K562 (cell line): ENCODE data around the gene ZNF618. TPM values are rescaled to one million over a fixed set of nuclear protein-coding genes. Genes with fewer than 3 reads are reported as not detected.

Experiments used
- ATAC-seq: fragments of 200-7000 bp; cut with Tn5 transposase; 3 replicates; pipeline ENCODE4 v1.9.1; 2020; ENCODE audit warnings: moderate library complexity
- BruUV-seq: library from RNA; stranded (reverse); fragments of 400-500 nt; replicated peaks from 2 replicates; lab custom pipeline; 2021; lab: Mats Ljungman, UMichigan
- CTCF ChIA-PET: fragments of 300-600 bp; formaldehyde crosslinking; extraction: SDS; loops from one replicate; lab custom pipeline; 2021; ENCODE audit warnings: low intra/inter-chr PET ratio; lab: Yijun Ruan, JAX
- POLR2A ChIA-PET: fragments of 300-600, 350-650 bp; sonication (Branson Sonifier 250); formaldehyde crosslinking; extraction: SDS; loops from one replicate; lab custom pipeline; 2021; ENCODE audit warnings: antibody characterized with exemption, inconsistent platforms; lab: Yijun Ruan, JAX
- DNase-seq, 4 experiments: peaks; one replicate each; pipeline versions ENCODE4 v3.0.0 to v3.0.0-alpha.2; 2011 to 2018; ENCODE audit warnings: low spot score in 3 of 4, mixed read lengths in 3 of 4; ENCODE audit errors: extremely low read depth in 1 of 4
- FAIRE-seq: peaks from 2 replicates; lab custom pipeline; 2011; peaks lifted over from hg19 to GRCh38; lab: Jason Lieb, UNC
- H2AFZ ChIP-seq: 2 replicates; pipeline ENCODE4 v1.6.0; 2011; ENCODE audit warnings: low read depth, low read length, control low read depth, inconsistent platforms
- H3K27ac ChIP-seq: fragments of 200-600 bp; 3 replicates; pipeline ENCODE4 v1.8.0; 2011; ENCODE audit warnings: low read depth, mild to moderate bottlenecking, control low read depth, inconsistent platforms, low read length, moderate library complexity, mixed read lengths; ENCODE audit errors: extremely low read depth
- H3K27me3 ChIP-seq, 2 experiments: fragments of 300-600 bp in 1 of 2; 2 replicates in 1 of 2; 3 replicates in 1 of 2; pipeline versions ENCODE4 v1.6.0 to v1.8.0; 2011; ENCODE audit warnings: inconsistent platforms in 2 of 2, low read length in 2 of 2, mild to moderate bottlenecking in 1 of 2, mixed read lengths in 1 of 2, moderate library complexity in 1 of 2; ENCODE audit not compliant: control insufficient read depth in 2 of 2, insufficient read depth in 2 of 2
- H3K36me3 ChIP-seq: fragments of 300-600 bp; 3 replicates; pipeline ENCODE4 v1.8.0; 2011; ENCODE audit warnings: mild to moderate bottlenecking, low read length, inconsistent platforms; ENCODE audit not compliant: control insufficient read depth, insufficient read depth
- H3K4me1 ChIP-seq, 2 experiments: fragments of 200-600 bp in 1 of 2; replicated peaks in 1 of 2; 2 replicates in 1 of 2; 3 replicates in 1 of 2; pipeline versions ENCODE4 v1.5.1 to v1.8.0; 2011; ENCODE audit warnings: inconsistent platforms in 2 of 2, low read length in 2 of 2, mild to moderate bottlenecking in 1 of 2, mixed read lengths in 1 of 2, moderate library complexity in 1 of 2; ENCODE audit not compliant: control insufficient read depth in 2 of 2, insufficient read depth in 2 of 2
- H3K4me2 ChIP-seq: 2 replicates; pipeline ENCODE4 v1.6.1; 2011; ENCODE audit warnings: low read length, control low read depth, inconsistent platforms, mixed read lengths; ENCODE audit not compliant: insufficient read depth
- H3K4me3 ChIP-seq: fragments of 200-600 bp; sonication (generic), shearing (Covaris generic); 2 replicates; pipeline ENCODE4 v1.5.1; 2016; ENCODE audit warnings: control low read depth, inconsistent platforms
- H3K79me2 ChIP-seq: fragments of 200-600 bp; 3 replicates; pipeline ENCODE4 v1.8.0; 2011; ENCODE audit warnings: low read length, inconsistent platforms; ENCODE audit not compliant: control insufficient read depth, insufficient read depth
- H3K9ac ChIP-seq, 2 experiments: 2 replicates each; pipeline versions ENCODE4 v1.6.0 to v1.6.1; 2011; ENCODE audit warnings: low read depth in 2 of 2, low read length in 2 of 2, control low read depth in 1 of 2, inconsistent platforms in 1 of 2, mild to moderate bottlenecking in 1 of 2, mixed read lengths in 1 of 2; ENCODE audit not compliant: insufficient read depth in 1 of 2
- H3K9me1 ChIP-seq: one replicate; pipeline ENCODE4 v1.6.0; 2011; ENCODE audit warnings: inconsistent platforms, mild to moderate bottlenecking, low read length, moderate library complexity; ENCODE audit not compliant: control insufficient read depth, insufficient read depth
- H3K9me3 ChIP-seq: replicated peaks from 2 replicates; pipeline ENCODE4 v1.5.1; 2011; ENCODE audit warnings: low read depth, low read length, inconsistent platforms; ENCODE audit not compliant: control insufficient read depth, insufficient read depth
- H4K20me1 ChIP-seq: replicated peaks from 2 replicates; pipeline ENCODE4 v1.6.1; 2011; ENCODE audit warnings: low read length, inconsistent platforms, mixed read lengths; ENCODE audit not compliant: control insufficient read depth, insufficient read depth
- ETS2 ChIP-seq: IDR thresholded peaks from 2 replicates; pipeline ENCODE4 v1.6.1; 2016; ENCODE audit warnings: borderline replicate concordance, missing genetic modification characterization, mild to moderate bottlenecking, moderate library complexity, missing compliant biosample characterization; ENCODE audit not compliant: poor library complexity, severe bottlenecking
- ETV6 ChIP-seq, 3 experiments: fragments of 150-350 bp in 1 of 3; sonication (generic) in 1 of 3; formaldehyde crosslinking in 1 of 3; IDR thresholded peaks; 2 replicates each; pipeline versions ENCODE4 v1.6.1 to v1.8.0; 2014 to 2022; ENCODE audit warnings: borderline replicate concordance in 2 of 3, low read depth in 2 of 3, antibody characterized with exemption in 1 of 3, low read length in 1 of 3, mild to moderate bottlenecking in 1 of 3, missing genetic modification reagents in 1 of 3
- HDAC1 ChIP-seq, 2 experiments: fragments of 450-650 bp; IDR thresholded peaks; 2 replicates each; pipeline ENCODE4 v1.6.1; 2016 to 2017; ENCODE audit warnings: inconsistent platforms in 1 of 2, mild to moderate bottlenecking in 1 of 2, moderate library complexity in 1 of 2
- HNRNPH1 ChIP-seq: fragments of 200-400 bp; formaldehyde crosslinking; optimal IDR thresholded peaks from 2 replicates; pipeline ENCODE3; 2017; ENCODE audit warnings: low read depth, mild to moderate bottlenecking, low read length, moderate library complexity
- MYC ChIP-seq, 2 experiments: fragments of 250-450 bp in 1 of 2; sonication (Bioruptor Pico) in 1 of 2; IDR thresholded peaks; 2 replicates each; pipeline versions ENCODE4 v1.5.1 to v1.6.1; 2012 to 2021; ENCODE audit warnings: low read depth in 2 of 2, borderline replicate concordance in 1 of 2, improper control_type of control experiment in 1 of 2, low read length in 1 of 2, mild to moderate bottlenecking in 1 of 2, moderate library complexity in 1 of 2
- PATZ1 ChIP-seq: fragments of 250-450 bp; sonication (Bioruptor Pico); IDR thresholded peaks from 2 replicates; pipeline ENCODE4 v1.5.0; 2020; ENCODE audit warnings: mild to moderate bottlenecking, borderline replicate concordance
- PTTG1 ChIP-seq: fragments of 450-650 bp; IDR thresholded peaks from 2 replicates; pipeline ENCODE4 v1.6.1; 2016; ENCODE audit warnings: low read depth, mild to moderate bottlenecking, missing genetic modification characterization, missing compliant biosample characterization
- TRIM24 ChIP-seq, 2 experiments: fragments of 450-650 bp; IDR thresholded peaks; 2 replicates each; pipeline ENCODE4 v1.6.1; 2016
- ZFPM2 ChIP-seq: fragments of 250-450 bp; sonication (Bioruptor Pico); IDR thresholded peaks from 2 replicates; pipeline ENCODE4 v1.5.1; 2022; ENCODE audit warnings: mild to moderate bottlenecking
- ZNF165 ChIP-seq: fragments of 250-450 bp; sonication (Bioruptor Pico); IDR thresholded peaks from 2 replicates; pipeline ENCODE4 v1.4.0; 2020; ENCODE audit warnings: borderline replicate concordance
- ZNF24 ChIP-seq: fragments of 450-650 bp; IDR thresholded peaks from 2 replicates; pipeline ENCODE4 v1.6.1; 2016
- ZNF584 ChIP-seq: fragments of 200-800 bp; sonication (Bioruptor generic); IDR thresholded peaks from 2 replicates; pipeline ENCODE4 v1.6.1; 2016; ENCODE audit warnings: low read depth, mild to moderate bottlenecking, missing genetic modification characterization, missing compliant biosample characterization
- ZNF696 ChIP-seq: fragments of 250-450 bp; sonication (Bioruptor Pico); conservative IDR thresholded peaks from 2 replicates; pipeline ENCODE4 v1.4.0; 2020; ENCODE audit warnings: mild to moderate bottlenecking, moderate library complexity
- WGBS: fragments of 100-300 bp; shearing (Covaris generic); methylation state at CpG from one replicate; pipeline ENCODE4 v1.1.6; 2016; ENCODE audit warnings: low coverage, mixed read lengths; ENCODE audit not compliant: insufficient coverage; ENCODE audit errors: missing lambda C conversion rate; 5-methylcytosine and 5-hydroxymethylcytosine counted together
- in situ Hi-C: fragments of 300-500 bp; cut with MboI; formaldehyde crosslinking; loops from 4 replicates; pipeline ENCODE4 v1.15.0; 2018; ENCODE audit warnings: inconsistent platforms, mixed read lengths
- intact Hi-C: fragments of 100-400 bp; cut with micrococcal nuclease; formaldehyde crosslinking; loops from 2 replicates; pipeline ENCODE4 v1.14.2; 2022
- polyA plus RNA-seq, 8 experiments: library from polyadenylated mRNA; depleted of rRNA in 4 of 8; stranded (reverse) in 5 of 8; unstranded in 3 of 8; fragments of >200 nt; fragmentation: Nextera tagmentation in 2 of 8; fragmentation: Illumina TruSeq in 1 of 8; extraction: Ambion mirVana in 2 of 8; extraction: Trizol in 1 of 8; gene quantifications; 2 replicates each; pipeline versions ENCODE4 v1.2.1 to v1.2.3, GENCODE V29; 2011 to 2014; ENCODE audit warnings: inconsistent platforms in 1 of 8, missing spikeins in 1 of 8
- total RNA-seq, 7 experiments: library from RNA; depleted of rRNA in 6 of 7; stranded (reverse); fragments of >200 nt in 6 of 7; fragmentation: Illumina TruSeq in 2 of 7; extraction: Trizol in 2 of 7; gene quantifications; 2 replicates each; pipeline versions ENCODE4 v1.2.1 to v1.2.3, GENCODE V29; 2011 to 2021; ENCODE audit warnings: low replicate concordance in 1 of 7
- TF ChIP-seq, protein P1 (sequence below): sonication (generic); formaldehyde crosslinking; IDR thresholded peaks from 2 replicates; pipeline ENCODE4 v1.8.1; 2023; ENCODE audit warnings: mild to moderate bottlenecking, missing genetic modification reagents

Gene ZNF618
- total and polyA plus RNA-seq, 9 of the 15 experiments (the other 6 are each of a cell fraction or from before 2014, with no cell fraction given): 0.08 to 13.7 (median 3.4) TPM

- peaks cover 3% of the 10 kb centered on the region; the same call in 1 of the 2 replicates for H4K20me1 ChIP-seq
- CTCF ChIA-PET: no interaction called here
- no peaks in the 10 kb centered on the region for H3K9me3 ChIP-seq
- no peak overlapping the region for H3K4me3 ChIP-seq
- in situ Hi-C loops (no loop called here), intact Hi-C loops (no loop called here)
- 33% methylated on average over 5 of the region's 5 CpGs for WGBS
- peaks cover 3% of the 10 kb centered on the region; the same call in 1 of the 3 replicates for H3K36me3 ChIP-seq
- no TSS peak for BruUV-seq
- no peak for FAIRE-seq
- ATAC-seq: no peak
- H3K9me1 ChIP-seq: peaks cover 7% of the 10 kb centered on the region
- no peaks in the 10 kb centered on the region for H3K79me2 ChIP-seq
- H3K9ac ChIP-seq: no peak overlapping the region
- no peak overlapping the region for H3K4me2 ChIP-seq
- no peaks in the 10 kb centered on the region for H3K27me3 ChIP-seq
- peaks cover 0 to 3% of the 10 kb centered on the region in 2 experiments; a peak in 2 of 5 replicates for H3K4me1 ChIP-seq
- DNase-seq: no peak
- TF ChIP-seq ZNF696 (no peak), PATZ1 (CRISPR knock-in tag) (no peak), ETS2 (no peak), ZNF24 (no peak), ETV6 (IDR thresholded peaks at IDR 0.05; ENCODE audit: borderline replicate concordance in 1 of 2, low read depth in 2 of 2, low read length in 1 of 2) (no peak), ETV6 (CRISPR knock-in tag; IDR thresholded peaks at IDR 0.05; ENCODE audit: borderline replicate concordance) (no peak), HNRNPH1 (no peak), PTTG1 (no peak), ZNF165 (CRISPR knock-in tag) (no peak), ZNF584 (CRISPR knock-in tag) (no peak), MYC (IDR thresholded peaks at IDR 0.05; ENCODE audit: low read depth, low read length) (no peak), MYC (CRISPR knock-in tag; IDR thresholded peaks at IDR 0.05; ENCODE audit: borderline replicate concordance, low read depth) (no peak), TRIM24 (IDR thresholded peaks at IDR 0.05) (no peak), HDAC1 (IDR thresholded peaks at IDR 0.05) (no peak), ZFPM2 (CRISPR knock-in tag) (no peak)
- TF ChIP-seq, protein P1, sequence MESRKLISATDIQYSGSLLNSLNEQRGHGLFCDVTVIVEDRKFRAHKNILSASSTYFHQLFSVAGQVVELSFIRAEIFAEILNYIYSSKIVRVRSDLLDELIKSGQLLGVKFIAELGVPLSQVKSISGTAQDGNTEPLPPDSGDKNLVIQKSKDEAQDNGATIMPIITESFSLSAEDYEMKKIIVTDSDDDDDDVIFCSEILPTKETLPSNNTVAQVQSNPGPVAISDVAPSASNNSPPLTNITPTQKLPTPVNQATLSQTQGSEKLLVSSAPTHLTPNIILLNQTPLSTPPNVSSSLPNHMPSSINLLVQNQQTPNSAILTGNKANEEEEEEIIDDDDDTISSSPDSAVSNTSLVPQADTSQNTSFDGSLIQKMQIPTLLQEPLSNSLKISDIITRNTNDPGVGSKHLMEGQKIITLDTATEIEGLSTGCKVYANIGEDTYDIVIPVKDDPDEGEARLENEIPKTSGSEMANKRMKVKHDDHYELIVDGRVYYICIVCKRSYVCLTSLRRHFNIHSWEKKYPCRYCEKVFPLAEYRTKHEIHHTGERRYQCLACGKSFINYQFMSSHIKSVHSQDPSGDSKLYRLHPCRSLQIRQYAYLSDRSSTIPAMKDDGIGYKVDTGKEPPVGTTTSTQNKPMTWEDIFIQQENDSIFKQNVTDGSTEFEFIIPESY: no peak
- H2AFZ ChIP-seq: no peak overlapping the region
- H3K27ac ChIP-seq: no peak overlapping the region
- POLR2A ChIA-PET: no interaction called here
These were observed 149.7 kb downstream of the ZNF618 start for GRCh38 chr9:114025760-114026159.
